Glutamatergic neuron (in vitro differentiated cells): ENCODE data around the gene ACIN1. TPM values are rescaled to one million over a fixed set of nuclear protein-coding genes. Genes with fewer than 3 reads are reported as not detected.
A peak's percentile ranks its signal among the peaks of the same experiment; 100 is the strongest.

Experiments
- DNase-seq: peaks from one replicate; pipeline ENCODE4 v3.0.0; 2022
- H3K27ac Mint-ChIP-seq: one replicate; pipeline ENCODE4 v1.8.0; 2020; ENCODE audit warnings: mild to moderate bottlenecking, mixed read lengths, inconsistent platforms; ENCODE audit not compliant: unreplicated experiment
- H3K27me3 Mint-ChIP-seq: one replicate; pipeline ENCODE4 v1.8.0; 2020; ENCODE audit warnings: mild to moderate bottlenecking, moderate library complexity, mixed read lengths, inconsistent platforms; ENCODE audit not compliant: unreplicated experiment
- H3K36me3 Mint-ChIP-seq: one replicate; pipeline ENCODE4 v1.8.0; 2020; ENCODE audit warnings: mild to moderate bottlenecking, mixed read lengths, inconsistent platforms; ENCODE audit not compliant: unreplicated experiment
- H3K4me1 Mint-ChIP-seq: one replicate; pipeline ENCODE4 v1.8.0; 2020; ENCODE audit warnings: mild to moderate bottlenecking, low read depth, mixed read lengths, inconsistent platforms; ENCODE audit not compliant: unreplicated experiment
- H3K4me3 Mint-ChIP-seq: one replicate; pipeline ENCODE4 v1.8.0; 2020; ENCODE audit warnings: mild to moderate bottlenecking, mixed read lengths, inconsistent platforms; ENCODE audit not compliant: unreplicated experiment
- H3K9me3 Mint-ChIP-seq: one replicate; pipeline ENCODE4 v1.8.0; 2020; ENCODE audit warnings: mild to moderate bottlenecking, moderate library complexity, mixed read lengths, inconsistent platforms; ENCODE audit not compliant: unreplicated experiment
- total RNA-seq: library from RNA; stranded (reverse); fragmentation: NEBNext Ultra II Directional; extraction: Animal tissue kit (Norgen Biotek cat#: 25700); gene quantifications from one replicate; pipeline ENCODE4 v1.2.1, GENCODE V29; 2021; ENCODE audit not compliant: unreplicated experiment
- TF ChIP-seq, protein P1 (sequence below): fragments of 200-600 bp; sonication (generic); IDR thresholded peaks from one replicate; pipeline ENCODE4 v1.5.0; 2021; ENCODE audit not compliant: partially characterized antibody, unreplicated experiment

Gene ACIN1
- total RNA-seq, 1 donor from 2014 or later, result 341 TPM

DNA sequence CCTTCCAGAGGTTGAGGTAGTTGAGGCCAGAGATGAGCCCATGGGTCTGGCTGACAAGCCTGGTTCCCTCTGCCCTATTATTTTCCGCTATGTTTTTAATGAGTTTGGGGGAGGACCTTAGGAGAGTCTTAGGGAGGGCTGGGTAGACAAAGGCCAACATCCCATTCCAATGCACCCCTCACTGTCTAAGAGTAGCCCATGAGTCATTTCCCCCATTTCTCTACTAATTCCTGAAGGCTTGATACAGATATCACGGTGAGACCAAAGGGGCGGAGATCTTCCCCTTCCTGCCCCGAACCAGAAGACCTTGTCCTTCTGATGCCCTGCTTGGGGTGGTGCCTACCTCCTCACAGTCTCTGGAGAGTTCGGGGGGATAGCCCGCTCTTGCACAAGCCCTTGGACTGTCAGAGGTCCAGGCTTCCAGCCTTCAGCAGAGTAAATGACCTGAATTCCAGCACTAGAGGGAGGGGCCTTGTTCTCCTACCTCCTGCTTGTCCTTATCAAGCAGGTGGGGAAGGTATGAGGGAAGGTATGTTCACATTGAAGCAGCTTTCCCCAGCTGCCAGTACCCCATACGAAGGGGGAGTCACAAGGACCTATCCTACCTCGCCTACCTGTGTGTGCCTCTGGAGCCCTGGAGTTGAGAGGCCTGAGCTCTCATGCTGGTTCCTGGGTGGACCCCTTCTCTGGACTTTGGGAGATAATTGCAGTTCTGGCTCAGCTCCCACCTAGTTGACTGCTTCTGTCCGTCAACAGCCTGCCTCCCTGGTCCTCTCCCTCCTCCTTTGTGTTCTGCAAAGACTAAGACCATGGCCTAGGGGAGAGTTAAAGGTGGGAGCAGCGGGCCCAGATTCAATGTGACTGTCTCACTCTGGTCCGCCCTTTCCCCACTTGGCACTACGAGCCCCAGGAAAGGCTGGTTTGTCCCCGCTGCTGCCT, 49.2 kb downstream of the ACIN1 start:
- Mint-ChIP-seq H3K4me1 (peaks cover 11% of the 10 kb centered on the region), H3K27ac (no peak overlapping the region), H3K27me3 (peaks cover 12% of the 10 kb centered on the region), H3K9me3 (peaks cover 8% of the 10 kb centered on the region), H3K36me3 (peaks cover 6% of the 10 kb centered on the region), H3K4me3 (no peak overlapping the region)
- no peak for DNase-seq
- TF ChIP-seq, protein P1, sequence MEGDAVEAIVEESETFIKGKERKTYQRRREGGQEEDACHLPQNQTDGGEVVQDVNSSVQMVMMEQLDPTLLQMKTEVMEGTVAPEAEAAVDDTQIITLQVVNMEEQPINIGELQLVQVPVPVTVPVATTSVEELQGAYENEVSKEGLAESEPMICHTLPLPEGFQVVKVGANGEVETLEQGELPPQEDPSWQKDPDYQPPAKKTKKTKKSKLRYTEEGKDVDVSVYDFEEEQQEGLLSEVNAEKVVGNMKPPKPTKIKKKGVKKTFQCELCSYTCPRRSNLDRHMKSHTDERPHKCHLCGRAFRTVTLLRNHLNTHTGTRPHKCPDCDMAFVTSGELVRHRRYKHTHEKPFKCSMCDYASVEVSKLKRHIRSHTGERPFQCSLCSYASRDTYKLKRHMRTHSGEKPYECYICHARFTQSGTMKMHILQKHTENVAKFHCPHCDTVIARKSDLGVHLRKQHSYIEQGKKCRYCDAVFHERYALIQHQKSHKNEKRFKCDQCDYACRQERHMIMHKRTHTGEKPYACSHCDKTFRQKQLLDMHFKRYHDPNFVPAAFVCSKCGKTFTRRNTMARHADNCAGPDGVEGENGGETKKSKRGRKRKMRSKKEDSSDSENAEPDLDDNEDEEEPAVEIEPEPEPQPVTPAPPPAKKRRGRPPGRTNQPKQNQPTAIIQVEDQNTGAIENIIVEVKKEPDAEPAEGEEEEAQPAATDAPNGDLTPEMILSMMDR, result no peak

DNA sequence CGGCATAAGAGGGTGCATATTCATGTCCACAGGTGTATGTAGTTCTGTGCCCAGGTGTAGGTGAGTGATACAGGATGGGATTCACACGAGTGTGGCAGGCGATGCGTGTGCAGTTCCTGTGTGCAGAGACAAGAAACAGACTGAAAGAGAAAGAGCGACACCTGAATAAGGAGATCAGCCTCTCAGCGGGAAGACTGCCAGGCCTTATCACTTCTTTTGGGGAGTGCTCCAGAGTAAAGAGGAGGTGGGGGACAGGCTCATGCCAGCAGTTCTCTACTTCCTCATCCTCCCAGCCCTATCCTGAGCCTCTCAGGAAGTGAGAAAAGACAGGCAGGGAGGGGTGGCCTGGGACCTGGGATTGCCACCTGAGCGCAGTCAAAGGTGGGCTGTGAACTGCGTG, 50.1 kb downstream of the ACIN1 start:
- peaks cover 6% of the 10 kb centered on the region for H3K36me3 Mint-ChIP-seq
- TF ChIP-seq, protein P1, result no peak
- no peak for DNase-seq
- peaks cover 11% of the 10 kb centered on the region for H3K27me3 Mint-ChIP-seq
- no peak overlapping the region for H3K4me3 Mint-ChIP-seq
- peaks cover 11% of the 10 kb centered on the region for H3K4me1 Mint-ChIP-seq
- H3K9me3 Mint-ChIP-seq, result peaks cover 8% of the 10 kb centered on the region
- H3K27ac Mint-ChIP-seq, result no peak overlapping the region

DNA sequence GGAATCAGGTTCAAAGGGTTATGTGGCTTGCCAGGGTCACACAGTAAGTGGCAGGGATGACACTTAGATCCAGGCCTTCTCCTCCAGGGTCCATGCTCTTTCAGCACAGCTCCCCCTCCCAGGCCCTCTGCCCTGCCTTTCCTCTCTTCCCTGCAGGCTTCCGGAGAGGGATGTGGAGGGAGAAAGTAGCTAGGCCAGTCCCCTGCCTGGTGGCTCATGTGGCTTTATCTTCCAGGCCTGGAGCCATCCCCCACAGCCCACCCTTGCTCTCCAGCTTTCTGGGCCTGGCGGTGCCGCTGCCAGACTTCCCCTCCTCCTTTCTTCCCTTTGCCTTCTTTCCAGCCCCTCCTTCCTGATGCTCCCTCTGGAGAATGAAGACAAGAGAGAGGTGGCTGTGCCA, 51.2 kb downstream of the ACIN1 start:
- peaks cover 15% of the 10 kb centered on the region for H3K27me3 Mint-ChIP-seq
- peaks cover 11% of the 10 kb centered on the region for H3K4me1 Mint-ChIP-seq
- peaks cover 6% of the 10 kb centered on the region for H3K36me3 Mint-ChIP-seq
- no peak for DNase-seq
- H3K9me3 Mint-ChIP-seq, result peaks cover 8% of the 10 kb centered on the region
- H3K4me3 Mint-ChIP-seq, result no peak overlapping the region
- H3K27ac Mint-ChIP-seq, result no peak overlapping the region
- TF ChIP-seq, protein P1, result no peak

DNA sequence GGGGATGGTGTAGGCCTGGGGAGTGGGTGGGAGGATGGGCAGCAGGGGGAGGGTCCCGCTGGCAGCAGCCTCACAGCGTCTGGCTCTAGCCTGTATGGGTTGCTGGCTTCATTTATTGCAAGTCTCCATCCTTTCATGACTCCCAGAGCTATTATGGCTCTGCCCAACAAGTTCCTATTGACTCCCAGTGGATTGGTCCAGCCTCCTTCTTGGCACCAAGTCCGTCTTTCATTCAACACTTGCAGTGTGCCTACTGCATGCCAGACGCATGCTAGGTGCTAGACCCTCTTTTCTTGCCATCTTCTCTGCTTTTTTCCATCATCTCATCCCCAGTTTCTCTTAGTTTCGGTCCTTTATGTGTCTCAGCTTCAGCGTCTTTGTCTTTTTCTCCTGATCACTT, 51.8 kb downstream of the ACIN1 start:
- Mint-ChIP-seq H3K36me3 (peaks cover 6% of the 10 kb centered on the region), H3K4me1 (peaks cover 11% of the 10 kb centered on the region), H3K4me3 (peak overlapping the region; percentile 3), H3K27me3 (peaks cover 15% of the 10 kb centered on the region), H3K9me3 (peaks cover 8% of the 10 kb centered on the region), H3K27ac (no peak overlapping the region)
- TF ChIP-seq, protein P1, result no peak
- DNase-seq, result no peak
